ENCODE results near the gene DHH.
A peak's percentile ranks its signal among the peaks of the same experiment; 100 is the strongest.
"Not testable (repeated sequence)": the region's sequence is repeated elsewhere in the genome, so short reads cannot be mapped to it uniquely, and the experiment has no call there.

The DHH gene

DNA sequence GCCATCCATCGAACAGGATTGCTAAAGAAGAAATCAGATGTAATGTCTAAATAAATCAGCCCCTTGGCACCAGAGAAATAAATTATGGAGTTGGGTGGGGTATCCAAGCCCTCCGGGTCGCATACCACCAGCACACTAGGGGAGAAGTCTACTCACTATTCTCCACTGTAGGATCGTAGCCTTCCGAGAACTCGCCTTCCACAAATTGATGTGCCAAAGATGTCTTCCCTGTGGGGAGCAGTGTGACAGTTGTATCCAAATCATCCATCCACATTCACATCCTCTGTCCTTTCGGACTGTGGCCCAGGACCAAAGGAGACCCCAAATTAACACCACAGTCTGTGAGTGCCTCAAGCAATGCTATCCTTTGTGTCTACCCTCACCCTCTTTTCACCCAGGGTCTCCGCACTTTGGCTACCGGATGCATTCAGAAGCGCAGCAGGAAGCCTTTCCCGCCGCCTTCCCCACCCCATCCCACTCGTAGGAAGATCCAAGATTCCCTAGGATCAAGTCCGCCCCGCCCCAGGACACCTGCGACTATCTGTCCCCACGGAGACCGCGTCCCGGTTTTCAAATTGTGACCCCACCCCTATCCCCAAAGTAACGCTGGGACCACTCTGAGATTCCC lies 25.6 kb downstream of the DHH start:
- no peak for DNase-seq

GRCh38 chr12:49066120-49066519 lies 28.5 kb downstream of the DHH start:
- DNase-seq: no peak

- no peak for DNase-seq
These were observed 29.8 kb downstream of the DHH start for GRCh38 chr12:49064767-49065152.

GRCh38 chr12:49061916-49062315 lies 32.7 kb downstream of the DHH start:
- not testable (repeated sequence) for DNase-seq

GRCh38 chr12:49061157-49061650 lies 33.4 kb downstream of the DHH start:
- no peak for DNase-seq

GRCh38 chr12:49060237-49061156 lies 34.1 kb downstream of the DHH start, which contains the start of gene KMT2D:
KMT2D (minus strand) TSS chr12:49060794; CDS start chr12:49055324, 5,470 bp downstream.
- peak; percentile 89 to 91 for DNase-seq

DNA sequence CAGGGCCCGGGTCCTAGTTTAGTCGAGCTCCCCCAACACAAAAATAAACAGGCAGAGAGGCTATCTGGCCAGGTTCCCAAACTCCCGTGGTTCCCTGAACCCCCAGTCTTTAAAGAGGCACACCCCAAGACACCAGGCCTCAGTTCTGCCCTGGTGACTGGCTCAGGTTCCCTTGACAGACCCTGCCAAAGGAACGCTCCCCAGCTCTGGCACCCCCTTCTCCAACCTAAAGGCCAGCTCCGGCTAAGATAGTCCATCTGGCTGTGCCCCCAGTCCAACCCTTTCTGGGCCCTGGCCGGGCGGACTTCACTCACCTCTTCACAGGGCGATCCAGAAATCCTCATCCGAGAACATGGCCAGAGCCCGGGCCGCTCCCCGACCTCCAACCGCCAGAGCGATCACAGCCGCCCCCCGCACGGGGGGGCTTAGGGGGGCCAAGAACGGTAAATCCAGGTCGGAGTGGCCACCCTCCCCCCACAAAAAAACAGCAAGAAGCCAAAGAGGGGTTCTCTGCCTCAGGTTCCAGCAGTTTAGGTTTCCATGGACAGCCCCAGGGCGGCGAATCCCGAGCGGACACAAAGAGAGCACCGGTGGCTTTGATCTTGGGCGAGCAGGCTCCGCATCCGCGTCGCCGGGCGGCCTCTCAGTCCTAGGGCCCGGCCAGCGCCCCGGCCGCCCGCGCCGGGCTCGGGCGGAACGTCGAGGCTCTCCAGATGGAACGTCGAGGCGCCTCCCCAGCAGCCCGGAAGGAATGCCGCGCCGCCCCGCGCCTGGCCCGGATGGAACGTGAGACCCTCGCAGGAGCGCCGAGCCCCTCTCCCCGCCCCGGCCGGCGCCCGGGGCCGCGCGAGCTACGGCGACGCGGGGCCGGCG lies 35.1 kb downstream of the DHH start:
- peak; percentile 27 to 36 for DNase-seq

- no peak for DNase-seq
These were observed 35.6 kb downstream of the DHH start for GRCh38 chr12:49059045-49059298.

DNA sequence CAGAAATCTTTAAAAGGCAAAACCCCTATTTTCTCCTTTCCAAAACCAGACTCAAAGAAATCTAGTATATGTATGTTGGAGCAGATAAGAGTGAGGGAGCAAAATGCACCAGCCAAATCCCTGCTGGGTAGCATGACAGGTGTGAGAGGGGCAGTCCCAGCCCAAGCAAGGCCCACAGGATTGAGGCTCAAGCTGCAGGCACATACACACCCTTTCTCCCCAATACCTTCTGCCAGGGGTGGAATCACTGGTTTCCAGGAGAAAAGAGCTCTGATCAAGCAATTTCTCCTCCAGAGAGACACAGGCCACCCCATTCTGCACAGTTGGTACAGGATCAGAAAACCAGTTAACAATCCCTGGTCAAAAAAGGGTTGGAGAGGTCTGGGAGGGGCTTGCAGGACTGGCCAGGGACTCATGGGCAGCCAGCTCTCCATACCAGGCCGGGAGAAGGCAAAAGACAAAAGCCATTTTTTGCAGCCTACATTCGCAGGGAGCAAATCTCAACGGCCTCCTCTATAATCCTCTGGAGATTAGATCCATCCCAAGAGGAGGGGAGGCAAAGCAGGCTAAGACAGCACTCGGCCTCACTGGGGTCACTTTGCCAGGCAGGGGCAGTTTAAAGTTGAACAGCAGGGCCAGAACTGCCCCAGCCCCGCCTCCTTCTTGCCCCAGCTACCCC lies 36.1 kb downstream of the DHH start:
- no peak for DNase-seq

GRCh38 chr12:49057888-49058287 lies 36.7 kb downstream of the DHH start:
- DNase-seq: no peak

DNA sequence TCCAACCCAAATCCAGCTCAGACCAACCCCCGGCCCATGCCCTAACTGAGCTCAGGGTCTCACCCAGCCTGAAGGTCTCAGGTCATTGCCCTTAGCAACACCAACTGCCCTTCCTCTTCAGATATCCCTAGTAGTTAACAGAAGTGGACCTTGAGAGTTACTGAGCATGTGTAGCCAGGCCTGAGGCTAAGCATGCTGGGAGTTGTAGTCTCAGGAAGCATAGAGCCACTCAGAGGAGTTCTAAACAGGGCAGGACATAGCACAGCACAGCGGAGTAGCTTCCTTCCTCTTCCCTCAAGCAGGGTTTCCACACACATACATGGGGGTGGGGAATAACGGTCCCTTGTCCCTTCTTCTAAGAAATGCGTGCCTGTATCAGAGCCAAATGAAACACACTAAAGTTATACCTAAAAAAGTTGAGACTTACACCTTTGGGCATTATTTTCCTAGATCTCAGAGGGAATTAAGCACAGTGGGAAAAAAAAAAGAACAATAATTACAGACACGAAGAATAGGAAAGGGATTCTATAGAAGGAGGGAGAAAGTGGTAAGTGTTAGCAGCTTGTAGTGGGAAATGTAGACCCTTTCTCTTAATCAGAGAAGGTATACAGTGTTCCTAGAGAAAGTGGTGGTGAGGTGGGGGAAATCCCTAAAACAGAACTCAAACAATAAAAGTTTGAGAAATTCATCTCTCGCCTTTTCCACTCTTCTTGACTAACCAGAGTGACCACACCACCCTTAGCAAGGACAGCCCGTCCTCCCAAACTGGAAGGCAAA lies 38.4 kb downstream of the DHH start:
- peak; percentile 40 to 50 for DNase-seq

DNA sequence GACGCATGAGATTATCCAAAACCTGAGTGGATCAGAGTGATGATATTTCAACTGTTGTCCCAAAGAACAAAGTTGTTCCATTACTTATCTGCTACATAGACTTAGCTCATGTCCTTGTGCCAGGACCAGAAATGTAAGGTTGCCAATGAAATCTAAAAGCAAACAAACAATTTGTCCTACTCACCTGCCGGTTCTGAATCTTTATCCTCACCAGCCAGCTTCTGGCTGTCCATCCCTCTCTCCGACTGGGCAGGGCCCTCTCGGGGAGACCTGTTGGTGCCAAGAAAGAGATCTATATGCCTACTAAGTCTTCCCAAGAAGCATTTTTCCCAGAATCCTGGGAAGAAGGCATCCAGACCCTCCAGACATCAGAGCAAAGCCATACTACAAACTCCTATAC lies 39.5 kb downstream of the DHH start:
- DNase-seq: no peak

DNA sequence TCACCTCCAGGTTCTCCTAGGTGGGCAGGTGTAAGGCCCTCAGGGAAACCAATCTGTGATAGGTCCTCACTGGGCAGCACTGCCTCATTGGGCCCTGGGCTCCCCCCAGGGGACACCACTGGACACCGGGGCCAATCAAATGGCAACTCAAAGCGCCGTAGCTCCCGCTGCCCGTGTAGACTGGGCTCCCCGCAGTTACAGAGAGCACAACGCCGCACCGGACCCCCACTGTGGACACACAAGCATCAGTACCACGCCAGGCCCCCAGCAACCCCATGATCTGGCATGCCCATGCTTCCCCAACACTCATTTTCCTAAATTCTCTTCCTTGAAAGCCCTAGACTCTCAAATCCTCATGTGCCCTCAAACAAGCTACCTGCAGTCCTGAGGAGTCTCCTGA lies 40.1 kb downstream of the DHH start:
- no peak for DNase-seq

DNA sequence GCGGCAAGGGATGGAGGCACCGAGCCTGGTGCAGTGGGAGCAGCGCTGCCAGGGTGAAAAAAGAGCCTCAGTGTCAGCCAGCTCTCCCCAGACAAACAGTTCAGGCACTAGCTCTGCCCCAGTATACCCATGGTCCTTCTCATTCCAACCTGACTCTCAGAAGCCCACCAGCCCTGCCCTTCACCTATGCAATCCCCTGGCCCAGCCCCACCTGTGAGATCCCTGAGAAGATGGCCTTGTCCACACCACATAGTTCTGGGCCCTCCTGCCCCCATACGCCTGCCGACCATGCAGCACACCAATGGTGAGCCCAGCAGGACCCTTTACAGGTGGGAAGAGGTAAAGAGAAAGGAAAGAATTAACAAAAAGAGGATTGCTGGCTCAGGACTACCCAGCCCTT lies 40.5 kb downstream of the DHH start:
- no peak for DNase-seq

- no peak for DNase-seq
These were observed 42.0 kb downstream of the DHH start for GRCh38 chr12:49052451-49053208.

DNA sequence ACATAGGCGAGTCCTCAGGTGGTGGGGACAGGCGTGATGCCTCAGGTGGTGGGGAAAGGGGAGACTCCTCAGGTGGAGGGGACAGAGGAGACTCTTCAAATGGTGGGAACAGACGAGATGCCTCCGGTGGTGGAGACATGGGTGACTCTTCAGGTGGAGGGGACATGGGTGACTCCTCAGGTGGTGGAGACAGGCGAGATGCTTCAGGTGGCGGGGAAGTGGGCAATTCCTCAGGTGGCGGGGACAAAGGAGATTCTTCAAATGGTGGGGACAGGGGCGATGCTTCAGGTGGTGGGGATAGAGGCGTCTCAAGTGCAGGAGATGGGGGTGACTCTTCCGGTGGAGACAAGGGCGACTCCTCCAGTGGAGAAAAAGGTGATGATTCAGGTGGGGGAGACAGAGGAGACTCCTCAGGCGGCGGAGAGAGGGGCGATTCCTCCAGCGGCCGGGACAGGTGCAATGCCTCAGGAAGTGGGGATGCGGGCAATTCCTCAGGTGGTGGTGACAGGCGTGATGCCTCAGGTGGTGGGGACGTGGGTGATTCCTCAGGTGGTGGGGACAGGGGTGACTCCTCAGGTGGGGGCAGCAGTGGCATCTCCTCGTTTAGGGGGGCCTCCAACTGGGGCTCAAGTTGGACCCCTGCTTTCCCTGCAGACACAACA lies 42.7 kb downstream of the DHH start:
- no peak for DNase-seq

DNA sequence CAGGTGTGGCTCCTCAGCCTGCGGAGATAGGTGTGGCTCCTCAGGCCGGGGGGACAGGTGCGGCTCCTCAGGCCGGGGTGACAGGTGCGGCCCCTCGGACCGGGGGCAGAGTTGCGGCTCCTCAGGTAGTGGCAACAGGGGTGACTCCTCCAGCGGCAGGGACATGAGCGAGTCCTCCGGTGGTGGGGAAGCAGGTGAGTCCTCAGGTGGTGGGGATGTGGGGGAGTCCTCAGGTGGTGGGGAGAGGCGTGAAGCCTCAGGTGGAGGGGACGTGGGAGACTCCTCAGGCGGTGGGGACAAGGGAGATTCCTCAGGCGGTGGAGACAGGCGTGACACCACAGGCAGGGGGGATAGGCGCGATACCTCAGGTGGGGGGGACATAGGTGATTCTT lies 43.2 kb downstream of the DHH start:
- DNase-seq: no peak

GRCh38 chr12:49050507-49051372 lies 43.9 kb downstream of the DHH start:
- DNase-seq: no peak

DNA sequence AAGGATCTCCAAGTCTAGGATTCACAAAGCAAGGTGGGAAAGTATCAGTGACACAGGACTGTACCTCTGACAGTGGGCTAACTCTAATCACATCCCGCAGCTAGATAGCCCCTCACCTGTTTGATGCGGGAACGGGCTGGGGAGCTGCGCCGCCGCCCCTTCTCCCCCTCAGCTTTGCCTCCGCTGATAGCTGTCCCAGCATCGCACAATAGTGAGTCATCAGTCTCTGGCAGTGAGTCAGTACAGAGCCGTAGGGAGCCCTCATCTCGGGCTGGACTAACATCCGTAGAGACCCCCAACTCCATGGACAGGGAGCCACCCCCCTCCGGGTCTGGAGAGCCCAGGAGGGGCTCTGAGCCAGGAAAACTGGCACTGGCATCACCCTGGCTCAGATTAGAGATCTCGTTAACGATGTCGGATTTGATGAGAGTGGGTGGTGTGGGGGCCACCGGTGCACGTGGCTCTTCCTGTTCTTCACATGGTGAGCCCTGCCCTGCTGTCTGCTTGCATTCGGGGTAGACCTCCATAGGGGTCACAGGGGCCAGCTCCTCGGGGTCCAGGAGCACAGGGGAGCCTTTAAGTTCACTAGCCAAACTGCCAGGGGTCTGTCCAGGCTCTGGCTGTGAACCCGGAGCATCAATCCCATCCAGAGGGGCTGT lies 44.9 kb downstream of the DHH start:
- DNase-seq: no peak
